Ascending aorta (tissue), 2 donors: ENCODE measurements around the gene ARRDC2. TPM values are rescaled to one million over a fixed set of nuclear protein-coding genes. Genes with fewer than 3 reads are reported as not detected.

Source experiments
- DNase-seq, 2 donors: peaks; one replicate each; pipeline ENCODE4 v3.0.0-alpha.2; 2019; ENCODE audit warnings: low spot score in 2 of 2
- H3K27ac ChIP-seq, 2 donors: fragments of 200-600 bp; sonication (generic); one replicate each; pipeline ENCODE4 v1.5.1; 2016 to 2017; ENCODE audit warnings: mild to moderate bottlenecking in 1 of 2
- H3K27me3 ChIP-seq: fragments of 200-600 bp; sonication (generic); one replicate; pipeline ENCODE4 v1.5.1; 2017
- H3K36me3 ChIP-seq, 2 donors: fragments of 200-600 bp; sonication (generic); one replicate each; pipeline ENCODE4 v1.5.1; 2016
- H3K4me1 ChIP-seq, 2 donors: fragments of 200-600 bp; sonication (generic); one replicate each; pipeline ENCODE4 v1.5.1; 2016 to 2017; ENCODE audit warnings: mild to moderate bottlenecking in 1 of 2
- H3K4me3 ChIP-seq, 2 donors: fragments of 200-600 bp; sonication (generic); one replicate each; pipeline ENCODE4 v1.5.1; 2016 to 2017; ENCODE audit warnings: mild to moderate bottlenecking in 1 of 2
- H3K9me3 ChIP-seq, 2 donors: fragments of 200-600 bp; sonication (generic); one replicate each; pipeline ENCODE4 v1.5.1; 2016
- CTCF ChIP-seq, 3 experiments: fragments of 200-600 bp in 2 of 3; fragments of 450-650 bp in 1 of 3; sonication (generic) in 2 of 3; IDR thresholded peaks; one replicate each; pipeline ENCODE4 v1.5.1; 2016 to 2019; ENCODE audit warnings: antibody characterized with exemption in 3 of 3, mild to moderate bottlenecking in 1 of 3, moderate library complexity in 1 of 3
- intact Hi-C: fragments of 100-400 bp; cut with DNase I; formaldehyde crosslinking; loops from one replicate; pipeline ENCODE4 v1.15.1; 2023
- total RNA-seq: library from RNA; depleted of rRNA; stranded (reverse); fragments of >200 nt; gene quantifications from one replicate; pipeline ENCODE4 v1.1.0, GENCODE V29; 2016

Gene ARRDC2
- total RNA-seq, 1 donor from 2014 or later: 443 TPM

DNA sequence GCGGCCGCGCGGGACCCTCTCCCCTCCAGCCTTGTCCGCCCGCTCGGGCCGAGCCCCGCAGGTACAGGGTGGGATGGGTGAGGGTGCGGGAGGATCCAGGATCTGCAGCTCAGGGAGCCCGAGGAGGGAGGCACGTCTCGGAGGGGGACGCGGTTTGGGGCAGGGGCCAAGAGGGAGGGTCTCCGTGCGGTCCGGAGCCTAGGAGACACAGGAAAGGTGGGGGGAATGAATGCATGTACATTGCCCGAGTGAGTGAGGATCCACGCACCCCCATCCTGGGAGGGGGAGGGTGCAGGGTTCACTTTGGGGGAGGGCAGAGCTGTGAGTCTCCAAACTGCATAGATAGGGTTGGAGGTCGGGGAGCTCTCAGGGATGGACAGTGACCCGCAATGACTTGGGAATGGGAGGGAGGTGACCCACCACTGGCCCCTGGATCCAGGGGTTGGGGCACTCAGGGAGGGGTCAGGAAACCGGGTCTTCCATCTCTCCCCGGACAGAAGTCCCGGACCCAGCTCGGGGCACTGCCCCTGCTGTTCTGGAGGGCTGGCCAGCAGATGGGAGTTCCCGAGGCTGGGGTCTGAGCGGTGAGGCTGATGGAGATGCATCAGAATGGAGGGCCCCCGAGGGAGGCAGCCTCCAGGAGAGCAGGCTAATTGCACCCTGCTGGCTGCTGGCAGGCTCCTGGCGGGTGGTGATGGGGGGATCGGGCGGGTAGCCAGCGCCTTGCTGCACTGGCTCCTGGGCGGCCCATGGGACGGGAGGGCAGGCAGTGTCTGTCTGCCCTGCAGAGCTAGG lies 40.5 kb upstream of the ARRDC2 start:
- Histone ChIP-seq H3K36me3 (no peaks in the 10 kb centered on the region), H3K9me3 (no peaks in the 10 kb centered on the region), H3K4me1 (no peaks in the 10 kb centered on the region), H3K4me3 (no peak overlapping the region), H3K27ac (no peak overlapping the region), H3K27me3 (peaks cover 11% of the 10 kb centered on the region)
- TF ChIP-seq CTCF (IDR thresholded peaks at IDR 0.05): no peak
- intact Hi-C loops: no loop called here
- DNase-seq: no peak

- no peak for DNase-seq
- H3K27me3 ChIP-seq: peaks cover 11% of the 10 kb centered on the region
- intact Hi-C loops: no loop called here
- no peaks in the 10 kb centered on the region for H3K4me1 ChIP-seq
- no peaks in the 10 kb centered on the region for H3K36me3 ChIP-seq
- no peak overlapping the region for H3K4me3 ChIP-seq
- H3K27ac ChIP-seq: no peak overlapping the region
- TF ChIP-seq CTCF (IDR thresholded peaks at IDR 0.05): no peak
- no peaks in the 10 kb centered on the region for H3K9me3 ChIP-seq
Measured at GRCh38 chr19:17968362-17968761, 39.6 kb upstream of the ARRDC2 start.

GRCh38 chr19:17969096-17969792 lies 38.7 kb upstream of the ARRDC2 start:
- intact Hi-C loops: no loop called here

GRCh38 chr19:17972230-17972629 lies 35.7 kb upstream of the ARRDC2 start:
- H3K27ac ChIP-seq: no peak overlapping the region
- H3K9me3 ChIP-seq: no peaks in the 10 kb centered on the region
- intact Hi-C loops: no loop called here
- H3K36me3 ChIP-seq: no peaks in the 10 kb centered on the region
- peaks cover 6% of the 10 kb centered on the region for H3K27me3 ChIP-seq
- no peak for TF ChIP-seq CTCF (IDR thresholded peaks at IDR 0.05)
- DNase-seq: no peak
- no peak overlapping the region for H3K4me3 ChIP-seq
- H3K4me1 ChIP-seq: no peaks in the 10 kb centered on the region

More at GRCh38 chr19:17969096-17969792, 38.7 kb upstream of the ARRDC2 start:
- TF ChIP-seq CTCF (IDR thresholded peaks at IDR 0.05): no peak
- Histone ChIP-seq H3K36me3 (no peaks in the 10 kb centered on the region), H3K4me3 (no peak overlapping the region), H3K9me3 (no peaks in the 10 kb centered on the region), H3K27me3 (peaks cover 7% of the 10 kb centered on the region), H3K4me1 (no peaks in the 10 kb centered on the region), H3K27ac (no peak overlapping the region)
- DNase-seq: no peak

DNA sequence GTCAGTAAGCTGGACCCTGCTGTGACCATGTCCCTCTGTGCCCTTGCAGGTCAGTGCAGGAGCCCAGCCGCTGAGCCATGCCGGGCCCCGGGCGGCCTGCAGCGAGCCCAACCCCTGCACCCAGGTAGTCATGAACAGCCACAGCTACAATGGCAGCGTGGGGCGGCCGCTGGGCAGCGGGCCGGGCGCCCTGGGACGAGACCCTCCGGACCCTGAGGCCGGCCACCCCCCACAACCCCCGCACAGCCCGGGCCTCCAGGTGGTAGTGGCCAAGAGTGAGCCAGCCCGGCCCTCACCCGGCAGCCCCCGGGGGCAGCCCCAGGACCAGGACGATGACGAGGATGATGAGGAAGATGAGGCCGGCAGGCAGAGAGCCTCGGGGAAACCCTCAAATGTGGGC lies 34.2 kb upstream of the ARRDC2 start:
- H3K4me3 ChIP-seq: no peak overlapping the region
- no peak for DNase-seq
- no peaks in the 10 kb centered on the region for H3K9me3 ChIP-seq
- no peaks in the 10 kb centered on the region for H3K36me3 ChIP-seq
- no peak overlapping the region for H3K27ac ChIP-seq
- no peaks in the 10 kb centered on the region for H3K4me1 ChIP-seq
- intact Hi-C loops: no loop called here
- no peaks in the 10 kb centered on the region for H3K27me3 ChIP-seq
- no peak for TF ChIP-seq CTCF (IDR thresholded peaks at IDR 0.05)
